ENCODE data around the gene DDB1.

The DDB1 gene

GRCh38 chr11:61334434-61335354 is 1.8 kb upstream of the DDB1 start:
- no peak for DNase-seq

- DNase-seq, result peak; percentile 56
Observed at GRCh38 chr11:61333550-61334433, 887 bp upstream of the DDB1 start.

GRCh38 chr11:61332281-61332796 is 566 bp downstream of the DDB1 start:
- no peak for DNase-seq

- DNase-seq, result no peak
Observed at GRCh38 chr11:61331651-61332050, 1.3 kb downstream of the DDB1 start.

GRCh38 chr11:61329871-61330270 is 3.0 kb downstream of the DDB1 start:
- DNase-seq, result no peak

GRCh38 chr11:61328351-61328750 is 4.6 kb downstream of the DDB1 start:
- DNase-seq, result no peak

GRCh38 chr11:61327669-61328071 is 5.2 kb downstream of the DDB1 start:
- DNase-seq, result no peak

- no peak for DNase-seq
Observed at GRCh38 chr11:61325649-61326414, 7.1 kb downstream of the DDB1 start.

- no peak for DNase-seq
Observed at GRCh38 chr11:61315260-61315659, 17.6 kb downstream of the DDB1 start.

- DNase-seq, result no peak
Observed at GRCh38 chr11:61310749-61311148, 22.2 kb downstream of the DDB1 start.

GRCh38 chr11:61309739-61310138 is 23.2 kb downstream of the DDB1 start:
- no peak for DNase-seq

GRCh38 chr11:61309141-61309540 is 23.8 kb downstream of the DDB1 start:
- no peak for DNase-seq

GRCh38 chr11:61307354-61307753 is 25.6 kb downstream of the DDB1 start:
- no peak for DNase-seq

GRCh38 chr11:61306221-61306620 is 26.7 kb downstream of the DDB1 start:
- no peak for DNase-seq

GRCh38 chr11:61305417-61305816 is 27.5 kb downstream of the DDB1 start:
- no peak for DNase-seq

GRCh38 chr11:61303725-61304124 is 29.2 kb downstream of the DDB1 start:
- no peak for DNase-seq

- no peak for DNase-seq
Observed at GRCh38 chr11:61302550-61302949, 30.4 kb downstream of the DDB1 start.

GRCh38 chr11:61298663-61299244 is 34.2 kb downstream of the DDB1 start:
- no peak for DNase-seq

- no peak for DNase-seq
Observed at GRCh38 chr11:61297746-61298145, 35.2 kb downstream of the DDB1 start.

- no peak for DNase-seq
Observed at GRCh38 chr11:61297341-61297740, 35.6 kb downstream of the DDB1 start.

- DNase-seq, result peak; percentile 51
Observed at GRCh38 chr11:61295596-61295926, 37.3 kb downstream of the DDB1 start.

Measured in NCI-H1092 treated with DMSO at 0.1 percent for 48 hours (cell line).